Activated T-cell treated with anti-CD3 and anti-CD28 coated beads, Interleukin-2, amount 50 U/mL, for 24 hours (primary cell): ENCODE results near the gene LRRC37A2.
"Not testable (repeated sequence)": the region's sequence is repeated elsewhere in the genome, so short reads cannot be mapped to it uniquely, and the experiment has no call there.

ENCODE experiments used
- DNase-seq: peaks from one replicate; pipeline ENCODE4 v3.0.0-alpha.2; 2020
- H3K27ac Mint-ChIP-seq: 2 replicates; pipeline ENCODE4 v1.8.0; 2020; ENCODE audit warnings: mild to moderate bottlenecking, mixed read lengths
- H3K27me3 Mint-ChIP-seq: 2 replicates; pipeline ENCODE4 v1.8.0; 2020; ENCODE audit warnings: mixed read lengths
- H3K36me3 Mint-ChIP-seq: 2 replicates; pipeline ENCODE4 v1.8.0; 2020; ENCODE audit warnings: low read depth, mixed read lengths
- H3K4me1 Mint-ChIP-seq: 2 replicates; pipeline ENCODE4 v1.8.0; 2020; ENCODE audit warnings: low read depth, mixed read lengths
- H3K4me3 Mint-ChIP-seq: 2 replicates; pipeline ENCODE4 v1.8.0; 2020; ENCODE audit warnings: mild to moderate bottlenecking, moderate library complexity, mixed read lengths
- H3K9me3 Mint-ChIP-seq: 2 replicates; pipeline ENCODE4 v1.8.0; 2020; ENCODE audit warnings: mixed read lengths

LRRC37A2 gene

DNA sequence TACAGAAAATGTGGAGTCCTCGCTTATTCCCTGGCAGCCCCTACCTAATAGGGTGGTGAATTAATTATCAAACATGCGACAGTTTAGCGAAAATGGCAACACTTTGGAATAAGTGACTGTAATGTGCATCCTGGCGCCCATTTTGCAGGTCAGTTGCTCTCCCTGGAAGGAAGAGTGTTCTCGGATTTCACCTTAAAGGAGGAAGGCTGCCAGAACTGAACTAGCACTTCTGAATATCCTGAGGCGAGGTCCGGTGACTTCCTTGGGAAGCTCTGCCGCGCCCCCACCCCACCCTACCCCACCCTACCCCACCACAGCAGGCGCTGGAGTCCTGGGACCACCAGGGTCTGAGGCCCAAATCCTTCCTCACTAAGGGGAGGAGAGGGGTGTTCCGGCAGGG lies at the start of gene LRRC37A2:
TSS of gene LRRC37A2 (plus strand) at position 301 of the 400 bp plus-strand sequence. CDS start 245 bp downstream, outside the sequence.
- DNase-seq, H3K27me3 Mint-ChIP-seq, H3K4me1 Mint-ChIP-seq, H3K36me3 Mint-ChIP-seq, H3K9me3 Mint-ChIP-seq, H3K27ac Mint-ChIP-seq, H3K4me3 Mint-ChIP-seq: not testable (repeated sequence)

DNA sequence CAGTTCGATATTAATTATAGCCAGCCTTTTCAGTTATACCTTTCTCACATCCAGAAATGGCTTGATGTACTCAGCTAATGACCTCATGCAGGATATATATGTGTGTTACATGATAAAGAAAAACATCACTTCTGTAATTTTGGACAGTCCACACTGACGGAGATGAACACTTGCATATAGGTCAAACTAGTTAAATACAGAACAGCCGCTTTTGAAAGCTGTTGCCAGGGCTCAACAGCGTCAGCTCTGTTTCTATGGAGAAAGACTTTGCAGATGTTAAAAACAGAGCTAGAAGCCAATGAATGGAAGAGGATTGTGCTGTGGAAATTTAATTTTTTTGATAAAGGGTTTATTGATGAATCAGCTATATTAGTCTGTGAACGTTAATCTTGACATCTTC lies 44.6 kb upstream of the LRRC37A2 start:
- H3K9me3 Mint-ChIP-seq, DNase-seq: not testable (repeated sequence)

DNA sequence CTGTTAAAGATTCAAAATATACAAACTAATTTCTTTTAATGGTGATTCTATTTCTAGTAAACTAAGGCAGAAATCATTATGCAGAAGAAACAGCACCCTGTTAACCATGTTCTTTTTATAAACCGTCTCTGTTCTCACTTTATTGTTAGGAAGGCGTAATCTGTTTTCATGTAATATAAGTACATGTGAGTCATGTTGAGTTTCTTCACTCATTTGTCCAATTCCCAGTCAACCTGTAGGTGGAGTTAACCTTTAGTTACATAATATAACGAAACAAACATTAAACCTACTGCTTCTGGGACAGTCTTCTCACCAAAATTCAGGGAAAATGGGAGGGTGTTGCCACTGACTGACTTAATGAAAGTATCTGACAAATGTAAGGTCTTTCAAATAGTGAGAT lies 37.8 kb upstream of the LRRC37A2 start:
- not testable (repeated sequence) for H3K9me3 Mint-ChIP-seq, H3K36me3 Mint-ChIP-seq, H3K27me3 Mint-ChIP-seq, H3K4me1 Mint-ChIP-seq, DNase-seq, H3K4me3 Mint-ChIP-seq, H3K27ac Mint-ChIP-seq

More for the DNA sequence above, 44.6 kb upstream of the LRRC37A2 start:
- H3K36me3 Mint-ChIP-seq, H3K27ac Mint-ChIP-seq, H3K4me3 Mint-ChIP-seq, H3K27me3 Mint-ChIP-seq, H3K4me1 Mint-ChIP-seq: not testable (repeated sequence)

DNA sequence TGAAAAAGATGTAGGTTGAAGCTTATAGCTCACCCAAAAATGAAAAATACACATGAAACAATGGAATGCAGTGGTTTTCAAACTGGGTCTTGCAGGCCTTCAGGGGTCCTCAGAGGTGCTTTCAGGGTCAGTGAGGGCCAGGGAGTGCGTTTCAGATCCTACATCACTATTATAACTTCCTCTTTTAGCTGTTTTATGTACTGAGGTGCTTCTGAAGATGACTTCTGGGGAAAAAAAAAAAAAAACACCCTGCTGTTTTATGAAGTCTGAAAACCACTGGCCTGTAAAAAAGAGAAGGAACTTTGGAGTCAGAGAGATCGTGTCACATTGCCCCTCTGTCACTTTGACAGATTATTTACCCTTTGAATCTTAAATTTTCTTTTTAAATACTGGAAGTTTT lies 36.7 kb upstream of the LRRC37A2 start:
- not testable (repeated sequence) for H3K27me3 Mint-ChIP-seq, DNase-seq, H3K36me3 Mint-ChIP-seq, H3K9me3 Mint-ChIP-seq, H3K4me3 Mint-ChIP-seq, H3K27ac Mint-ChIP-seq, H3K4me1 Mint-ChIP-seq

DNA sequence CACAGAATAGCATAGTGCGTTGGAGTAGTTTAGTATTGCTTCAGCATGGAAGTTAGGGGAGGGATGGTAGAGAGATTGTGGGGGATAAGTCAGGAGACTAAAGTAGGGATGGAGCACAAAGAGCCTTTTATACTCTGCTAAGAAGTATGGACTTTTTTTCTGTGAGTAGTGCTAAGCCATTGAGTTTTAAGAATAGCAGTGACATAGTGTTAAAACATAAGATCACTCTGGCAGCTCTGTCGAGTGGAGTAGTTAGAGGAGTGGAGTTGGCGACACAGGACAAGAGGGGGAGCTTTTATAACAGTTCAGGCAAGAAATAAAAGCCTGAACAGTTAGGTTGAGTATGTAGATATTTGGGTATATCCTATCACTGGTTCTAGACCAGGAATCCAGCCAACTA lies 33.4 kb upstream of the LRRC37A2 start:
- not testable (repeated sequence) for H3K36me3 Mint-ChIP-seq, H3K27ac Mint-ChIP-seq, H3K9me3 Mint-ChIP-seq, H3K4me1 Mint-ChIP-seq, H3K27me3 Mint-ChIP-seq, H3K4me3 Mint-ChIP-seq, DNase-seq

GRCh38 chr17:46481310-46481709 lies 31.0 kb upstream of the LRRC37A2 start:
- DNase-seq, H3K36me3 Mint-ChIP-seq, H3K9me3 Mint-ChIP-seq, H3K27me3 Mint-ChIP-seq, H3K4me3 Mint-ChIP-seq, H3K4me1 Mint-ChIP-seq, H3K27ac Mint-ChIP-seq: not testable (repeated sequence)

GRCh38 chr17:46492021-46492420 lies 20.2 kb upstream of the LRRC37A2 start:
- H3K4me3 Mint-ChIP-seq, H3K27me3 Mint-ChIP-seq, H3K27ac Mint-ChIP-seq, H3K9me3 Mint-ChIP-seq, DNase-seq, H3K4me1 Mint-ChIP-seq, H3K36me3 Mint-ChIP-seq: not testable (repeated sequence)

DNA sequence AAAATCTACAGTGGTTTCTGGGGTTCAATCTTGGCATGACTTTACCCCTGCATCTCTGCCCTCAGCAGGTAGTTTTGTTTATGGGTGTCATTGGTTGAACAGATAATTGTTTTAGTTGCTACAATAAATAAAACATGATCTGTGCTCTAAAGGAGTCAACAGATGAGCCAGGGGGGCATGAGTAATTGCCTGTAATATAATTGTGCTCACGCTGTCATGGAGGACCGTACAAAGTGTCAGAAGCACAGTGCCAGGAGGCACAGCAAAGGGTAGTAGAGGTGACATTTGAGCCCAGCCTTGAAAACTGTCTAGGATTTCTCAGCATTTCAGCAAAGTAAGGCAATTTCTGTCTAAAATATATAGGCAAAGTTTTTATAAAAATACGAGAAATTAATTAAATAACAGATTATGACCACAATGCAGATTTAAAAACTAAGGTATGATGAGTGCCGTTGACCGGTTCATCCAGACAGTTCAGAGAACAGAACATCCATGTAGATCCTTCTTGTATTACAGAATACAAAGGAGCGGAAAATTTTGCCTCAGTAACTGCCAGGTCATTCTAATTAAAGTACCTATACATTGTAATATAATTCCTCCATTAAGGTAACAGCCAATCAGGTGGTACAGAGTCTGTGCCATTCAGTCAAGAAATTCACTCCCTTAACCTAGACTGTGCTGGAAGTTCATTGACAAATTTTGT lies 12.7 kb upstream of the LRRC37A2 start:
- not testable (repeated sequence) for DNase-seq, H3K27me3 Mint-ChIP-seq

DNA sequence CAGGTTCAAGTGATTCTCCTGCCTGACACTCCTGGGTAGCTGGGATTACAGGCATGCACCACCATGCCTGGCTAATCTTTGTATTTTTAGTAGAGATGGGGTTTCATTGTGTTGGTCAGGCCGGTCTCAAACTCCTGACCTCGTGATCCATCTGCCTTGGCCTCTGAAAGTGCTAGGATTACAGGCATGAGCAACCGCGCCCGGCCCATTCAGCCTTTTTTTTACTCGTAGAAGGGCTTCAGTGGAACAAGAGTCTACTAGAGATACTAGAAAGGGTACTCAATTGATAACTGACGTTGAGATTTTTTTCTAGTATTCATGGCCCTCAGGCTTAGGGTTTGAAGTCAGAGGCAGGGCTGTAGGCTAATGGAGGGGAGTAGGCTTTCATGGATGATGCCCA lies 6.4 kb upstream of the LRRC37A2 start:
- not testable (repeated sequence) for H3K27me3 Mint-ChIP-seq, H3K36me3 Mint-ChIP-seq, H3K4me3 Mint-ChIP-seq, H3K27ac Mint-ChIP-seq, DNase-seq, H3K4me1 Mint-ChIP-seq, H3K9me3 Mint-ChIP-seq

More for the DNA sequence above, 12.7 kb upstream of the LRRC37A2 start:
- H3K36me3 Mint-ChIP-seq, H3K4me3 Mint-ChIP-seq, H3K4me1 Mint-ChIP-seq, H3K9me3 Mint-ChIP-seq, H3K27ac Mint-ChIP-seq: not testable (repeated sequence)

DNA sequence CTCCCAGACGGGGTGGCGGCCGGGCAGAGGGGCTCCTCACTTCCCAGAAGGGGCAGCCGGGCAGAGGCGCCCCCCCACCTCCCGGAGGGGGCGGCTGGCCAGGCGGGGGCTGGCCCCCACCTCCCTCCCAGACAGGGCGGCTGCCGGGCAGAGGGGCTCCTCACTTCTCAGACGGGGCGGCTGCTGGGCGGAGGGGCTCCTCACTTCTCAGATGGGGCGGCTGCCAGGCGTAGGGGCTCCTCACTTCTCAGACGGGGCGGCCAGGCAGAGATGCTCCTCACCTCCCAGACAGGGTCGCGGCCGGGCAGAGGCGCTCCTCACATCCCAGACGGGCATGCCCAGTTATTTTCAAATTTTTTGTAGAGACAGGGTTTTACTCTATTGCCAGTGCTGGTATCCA lies 22.4 kb downstream of the LRRC37A2 start:
- H3K27me3 Mint-ChIP-seq, result not testable (repeated sequence)

GRCh38 chr17:46548607-46549006 lies 36.3 kb downstream of the LRRC37A2 start:
- DNase-seq, H3K27ac Mint-ChIP-seq, H3K4me1 Mint-ChIP-seq, H3K36me3 Mint-ChIP-seq, H3K4me3 Mint-ChIP-seq, H3K9me3 Mint-ChIP-seq, H3K27me3 Mint-ChIP-seq: not testable (repeated sequence)

More for the DNA sequence above, 22.4 kb downstream of the LRRC37A2 start:
- H3K9me3 Mint-ChIP-seq, H3K4me1 Mint-ChIP-seq, H3K4me3 Mint-ChIP-seq, H3K27ac Mint-ChIP-seq, DNase-seq, H3K36me3 Mint-ChIP-seq: not testable (repeated sequence)

GRCh38 chr17:46559155-46559554 lies 46.9 kb downstream of the LRRC37A2 start:
- not testable (repeated sequence) for H3K9me3 Mint-ChIP-seq, H3K4me3 Mint-ChIP-seq, H3K4me1 Mint-ChIP-seq, H3K27ac Mint-ChIP-seq, DNase-seq, H3K36me3 Mint-ChIP-seq, H3K27me3 Mint-ChIP-seq

- DNase-seq, H3K27me3 Mint-ChIP-seq, H3K27ac Mint-ChIP-seq, H3K4me1 Mint-ChIP-seq, H3K36me3 Mint-ChIP-seq, H3K4me3 Mint-ChIP-seq, H3K9me3 Mint-ChIP-seq: not testable (repeated sequence)
Measured at GRCh38 chr17:46560048-46560447, 47.8 kb downstream of the LRRC37A2 start.

GRCh38 chr17:46566284-46566683 lies 54.0 kb downstream of the LRRC37A2 start:
- H3K27ac Mint-ChIP-seq, H3K9me3 Mint-ChIP-seq, H3K27me3 Mint-ChIP-seq, H3K36me3 Mint-ChIP-seq, H3K4me1 Mint-ChIP-seq, H3K4me3 Mint-ChIP-seq, DNase-seq: not testable (repeated sequence)

DNA sequence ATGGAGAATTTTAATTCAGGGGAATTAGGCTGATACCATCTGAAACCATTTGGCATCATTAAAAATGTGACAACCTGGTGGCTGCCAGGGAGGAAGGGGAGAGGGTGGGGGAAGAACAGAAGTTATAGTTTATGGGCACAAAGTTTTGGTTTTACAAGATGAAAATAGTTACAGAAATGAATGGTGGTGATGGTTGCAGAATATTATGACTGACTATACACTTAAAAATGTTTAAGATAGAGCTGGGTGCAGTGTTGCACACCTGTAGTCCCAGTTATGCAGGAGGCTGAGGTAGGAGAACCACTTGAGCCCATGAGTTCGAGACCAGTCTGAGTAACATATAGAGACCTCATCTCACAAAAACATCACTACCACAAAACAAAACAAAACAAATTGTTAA lies 54.7 kb downstream of the LRRC37A2 start:
- not testable (repeated sequence) for H3K4me1 Mint-ChIP-seq, H3K27me3 Mint-ChIP-seq, H3K36me3 Mint-ChIP-seq, H3K9me3 Mint-ChIP-seq, DNase-seq, H3K27ac Mint-ChIP-seq, H3K4me3 Mint-ChIP-seq

DNA sequence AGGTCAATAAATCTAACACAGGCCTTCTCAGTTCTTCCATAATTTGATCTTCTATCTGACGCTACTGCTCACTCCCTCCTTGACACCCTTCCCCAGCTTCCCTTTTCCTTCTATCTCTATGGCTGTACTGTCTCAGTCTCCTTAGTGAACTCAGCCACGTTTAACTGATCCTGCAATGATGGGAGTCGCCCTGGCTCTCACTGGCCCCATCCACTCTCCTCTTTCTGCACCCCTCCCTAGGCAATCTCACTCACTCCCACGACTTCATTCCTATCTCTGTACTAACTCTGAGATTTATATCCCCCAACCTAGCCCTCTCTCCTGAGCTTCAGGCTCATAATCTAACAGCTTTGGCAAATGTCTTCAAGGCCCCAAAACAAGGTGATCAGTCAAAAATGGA lies 59.5 kb downstream of the LRRC37A2 start:
- H3K4me1 Mint-ChIP-seq, DNase-seq, H3K36me3 Mint-ChIP-seq, H3K9me3 Mint-ChIP-seq, H3K27ac Mint-ChIP-seq, H3K4me3 Mint-ChIP-seq, H3K27me3 Mint-ChIP-seq: not testable (repeated sequence)
